Medulla oblongata (tissue), 1 donor: ENCODE measurements around the gene C6orf58.

Experiments
- DNase-seq: peaks from one replicate; pipeline ENCODE4 v3.0.0-alpha.2; 2015; ENCODE audit errors: extremely low spot score

Gene C6orf58

DNA sequence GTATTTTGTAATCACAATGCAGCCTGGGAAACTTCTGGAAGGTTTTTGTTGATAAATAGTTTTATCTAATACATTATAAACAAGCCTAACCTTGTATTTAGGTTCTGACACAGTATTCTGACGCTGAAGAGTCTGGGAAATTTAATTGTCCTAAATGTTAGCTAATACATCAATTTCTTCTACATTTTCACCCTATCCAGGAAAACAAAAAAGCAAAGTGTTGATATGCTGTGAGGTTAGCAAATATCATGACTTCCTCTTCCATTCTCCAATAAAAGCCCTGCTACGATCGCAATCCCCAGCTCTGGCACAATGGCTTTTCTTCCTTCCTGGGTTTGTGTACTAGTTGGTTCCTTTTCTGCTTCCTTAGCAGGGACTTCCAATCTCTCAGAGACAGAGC is at the start of gene C6orf58:
TSS of gene C6orf58 (plus strand) at position 301 of the 400 bp plus-strand sequence. CDS start at position 313, 12 bp downstream.
- DNase-seq, result no peak

DNA sequence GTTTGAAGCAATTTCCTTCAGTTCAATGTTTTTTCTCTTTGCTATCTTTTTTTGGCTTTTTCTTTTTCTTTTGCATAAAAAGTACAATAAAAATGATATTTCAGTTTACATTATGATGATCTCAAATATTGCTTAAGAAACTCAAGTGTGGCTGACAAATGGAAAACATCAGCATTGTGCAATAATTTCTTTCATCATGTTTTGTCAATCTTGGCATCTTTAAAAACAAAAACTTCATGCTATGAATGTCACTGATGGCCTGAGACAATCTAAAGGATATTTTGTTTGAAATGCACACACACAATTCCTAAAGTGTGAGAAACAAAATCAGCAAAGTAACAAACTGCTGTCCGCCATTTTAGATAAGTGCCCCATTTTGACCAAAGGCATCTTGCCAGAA is 44.0 kb upstream of the C6orf58 start:
- no peak for DNase-seq

DNA sequence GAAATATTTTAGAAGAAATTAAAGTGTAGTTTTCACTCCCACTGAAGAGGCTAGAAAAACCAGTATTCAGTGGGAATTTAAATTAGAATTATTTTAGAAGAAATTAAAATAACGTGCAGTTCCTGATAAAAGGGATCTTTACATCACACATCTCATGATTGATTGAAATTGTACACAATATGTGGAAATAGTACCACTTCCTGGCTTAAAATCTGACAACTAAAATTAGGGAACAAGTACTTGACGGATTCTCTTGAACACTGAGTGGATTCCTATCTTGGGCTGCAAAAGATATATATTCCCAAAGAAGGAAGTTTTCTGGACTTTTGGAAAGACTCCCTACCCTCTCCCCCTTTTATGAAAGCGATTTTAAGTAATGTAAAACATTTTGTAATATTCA is 43.2 kb upstream of the C6orf58 start:
- DNase-seq, result no peak

GRCh38 chr6:127538750-127539264 is 38.2 kb upstream of the C6orf58 start:
- no peak for DNase-seq

DNA sequence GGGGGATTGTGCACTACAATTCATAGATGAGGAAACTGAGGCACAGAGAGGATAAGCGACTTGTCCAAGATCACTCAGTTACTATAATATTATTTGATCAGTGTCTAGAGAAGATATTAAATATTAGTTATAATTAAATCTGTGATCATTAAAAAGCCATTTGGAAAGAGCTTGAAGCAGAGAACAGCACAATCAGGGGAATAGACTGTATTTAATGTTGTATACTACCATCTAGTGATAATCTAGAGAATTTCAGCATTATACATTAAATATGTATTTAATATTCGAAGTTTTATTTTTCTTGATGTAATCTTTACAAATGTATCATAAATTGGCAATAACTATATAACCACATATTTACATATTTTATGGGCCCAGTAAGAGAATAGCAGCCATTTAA is 37.7 kb upstream of the C6orf58 start:
- peak; percentile 17 for DNase-seq

GRCh38 chr6:127547215-127547614 is 29.8 kb upstream of the C6orf58 start:
- peak; percentile 7 for DNase-seq

- DNase-seq, result peak; percentile 7
These were observed 28.9 kb upstream of the C6orf58 start for GRCh38 chr6:127547904-127548649.

DNA sequence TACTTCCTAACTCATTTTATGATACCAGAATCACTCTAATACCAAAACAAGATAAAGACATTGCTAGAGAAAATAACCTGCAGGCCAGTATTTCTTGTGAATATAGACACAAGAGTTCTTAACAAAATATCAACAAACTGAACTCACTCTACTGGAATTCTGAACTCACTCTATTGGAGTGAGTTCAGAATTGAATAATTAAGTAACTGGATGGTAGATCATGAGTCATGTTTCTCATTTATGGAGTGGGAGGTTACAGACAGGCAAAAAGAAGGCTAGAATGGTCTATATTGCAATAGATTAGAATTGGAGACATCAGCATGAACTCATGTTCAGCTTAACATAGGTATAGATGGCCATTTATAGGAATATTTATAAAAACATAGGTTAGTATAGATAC is 26.6 kb upstream of the C6orf58 start:
- no peak for DNase-seq

DNA sequence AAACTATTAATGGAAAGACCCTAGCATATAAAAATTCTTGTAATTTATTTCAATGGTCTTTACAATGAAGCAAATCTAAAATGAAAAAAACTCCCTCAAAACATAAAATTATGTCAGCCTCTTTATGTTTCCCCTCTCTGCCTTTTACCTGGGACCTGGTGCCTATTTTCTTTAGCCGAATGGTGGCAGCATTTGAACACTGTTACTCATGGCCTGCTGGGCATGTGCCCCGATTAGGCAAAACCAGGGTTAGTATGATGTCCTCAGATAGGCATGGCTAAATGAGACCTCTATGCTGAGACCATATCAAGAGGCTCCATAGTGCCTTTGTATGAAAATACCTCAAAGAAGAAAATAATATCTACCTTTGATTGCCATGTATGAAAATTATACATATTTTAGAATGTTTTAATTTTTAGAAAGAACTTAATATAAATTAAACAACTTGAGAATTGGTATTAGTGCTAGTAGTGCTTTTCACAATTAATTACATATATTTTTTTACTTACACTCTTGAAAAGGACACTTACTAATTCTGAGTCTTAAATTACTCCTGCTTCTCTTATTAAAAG is 22.5 kb upstream of the C6orf58 start:
- peak; percentile 38 for DNase-seq

GRCh38 chr6:127561660-127562059 is 15.3 kb upstream of the C6orf58 start:
- DNase-seq, result no peak

- no peak for DNase-seq
These were observed 12.2 kb upstream of the C6orf58 start for GRCh38 chr6:127564761-127565160.

DNA sequence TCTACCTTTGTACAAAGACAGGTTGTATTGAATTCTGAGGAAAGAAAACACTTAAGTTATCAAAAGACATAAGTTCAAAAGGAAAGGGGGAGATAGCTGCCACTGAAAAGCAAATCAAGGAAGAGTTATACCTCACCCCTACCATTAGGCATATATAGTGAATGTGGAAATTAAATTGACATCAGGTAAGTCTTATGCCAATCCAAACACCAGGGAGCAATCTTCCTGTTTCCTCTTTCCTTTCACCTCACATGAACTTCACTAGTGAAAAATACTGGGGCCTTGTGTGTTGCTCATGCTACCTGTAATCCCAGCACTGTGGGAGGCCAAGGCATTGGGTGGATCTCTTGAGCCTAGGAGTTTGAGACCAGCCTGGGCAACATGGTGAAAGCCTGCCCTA is 10.9 kb upstream of the C6orf58 start:
- no peak for DNase-seq

DNA sequence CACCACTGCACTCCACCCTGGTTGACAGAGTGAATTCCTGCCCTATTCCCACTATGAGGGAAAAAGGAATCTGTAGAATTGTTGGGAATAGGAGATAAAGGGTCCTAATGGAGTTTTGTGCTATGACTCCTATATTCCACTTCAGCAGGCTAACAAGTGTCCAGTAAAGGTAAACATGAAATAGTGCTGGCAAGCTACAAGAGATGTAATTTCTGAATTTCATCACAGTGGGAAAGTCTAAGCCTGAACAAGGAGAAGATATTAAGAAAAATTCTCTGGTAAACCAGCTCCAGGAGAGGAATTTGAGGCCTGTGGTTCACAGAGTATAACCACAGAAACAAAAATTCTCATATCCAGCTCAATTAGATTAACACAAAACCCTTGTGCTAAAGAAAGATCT is 10.3 kb upstream of the C6orf58 start:
- DNase-seq, result no peak

- DNase-seq, result no peak
These were observed 9.5 kb upstream of the C6orf58 start for GRCh38 chr6:127567476-127567875.

DNA sequence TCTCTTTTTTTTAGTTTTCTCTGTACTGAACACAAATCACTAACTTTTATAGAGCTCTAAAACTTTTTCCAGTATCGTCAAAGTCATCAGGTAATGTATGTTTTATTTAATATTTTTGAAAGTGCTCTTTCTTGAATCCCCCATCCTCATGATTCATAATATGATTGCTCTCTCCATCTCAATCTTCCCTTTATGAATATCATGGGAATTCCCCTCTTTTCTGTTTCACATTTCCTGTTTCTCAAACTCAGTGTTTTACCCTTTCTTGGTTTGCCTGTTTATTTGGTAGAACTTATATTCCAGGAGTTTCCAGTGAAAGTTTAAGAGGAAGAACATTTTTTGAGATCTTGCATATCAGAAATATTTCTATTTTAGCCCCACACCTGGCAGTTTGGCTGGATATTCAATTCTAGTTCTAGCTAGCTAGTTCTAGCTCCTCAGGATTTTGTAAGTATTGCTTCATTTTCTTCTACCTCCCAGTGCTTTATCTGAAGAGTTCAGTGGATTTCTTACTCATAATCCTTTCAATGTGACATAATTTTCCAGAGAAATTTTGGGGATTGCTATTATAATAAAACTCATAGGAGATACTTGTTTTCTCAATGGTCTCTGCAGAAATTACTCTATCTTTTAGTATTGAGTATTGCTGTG is 6.1 kb upstream of the C6orf58 start:
- no peak for DNase-seq

DNA sequence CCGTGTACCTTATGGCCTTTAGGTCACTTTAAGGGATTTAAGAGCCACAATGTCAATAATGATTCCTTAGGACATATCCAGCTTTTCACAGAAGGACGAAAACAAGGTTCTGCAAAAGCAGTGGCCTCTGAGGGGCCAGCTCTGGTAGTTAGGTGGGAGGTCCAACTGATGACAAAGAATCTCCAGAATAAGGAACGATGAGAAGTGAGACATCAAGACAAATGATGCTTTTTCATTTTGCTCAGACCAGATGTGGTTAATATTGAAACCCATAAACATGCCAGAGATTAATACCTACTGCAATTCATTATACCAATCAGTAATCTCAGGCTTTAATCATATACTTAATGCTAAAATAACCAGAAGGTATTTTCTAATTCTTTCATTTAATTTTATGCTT is 1.9 kb downstream of the C6orf58 start:
- no peak for DNase-seq

GRCh38 chr6:127581576-127581975 is 4.6 kb downstream of the C6orf58 start:
- DNase-seq, result no peak

DNA sequence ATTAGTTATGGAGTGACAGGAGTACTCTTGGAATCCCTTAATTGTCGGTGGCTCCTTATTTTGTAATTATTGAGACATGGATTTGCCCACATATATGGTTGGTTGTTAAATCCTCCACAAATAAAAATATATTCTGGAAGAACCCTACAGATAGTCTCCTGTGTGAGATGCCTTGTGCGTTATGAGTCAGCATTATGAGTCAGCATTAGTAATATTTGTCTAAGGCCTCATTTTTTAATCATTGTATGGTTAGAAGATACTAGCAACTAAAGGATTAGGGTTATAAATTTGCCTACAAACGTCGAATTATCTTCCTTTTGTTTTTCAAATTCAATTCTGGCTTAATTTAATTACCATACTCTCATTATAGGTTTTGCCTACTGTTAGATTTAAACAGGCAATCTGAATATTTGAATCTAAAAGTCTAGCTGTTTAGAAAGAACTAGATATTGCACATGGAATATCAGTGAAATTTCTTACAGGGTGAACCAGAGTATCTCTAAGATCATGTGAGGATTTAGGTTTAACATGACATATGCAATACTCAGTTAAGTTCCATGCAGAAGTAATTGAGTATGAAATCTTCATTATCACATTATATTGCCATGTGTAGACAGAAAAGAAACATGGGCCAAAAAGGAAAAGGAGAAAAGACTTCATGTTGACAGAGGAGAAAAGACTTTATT is 5.9 kb downstream of the C6orf58 start:
- no peak for DNase-seq

DNA sequence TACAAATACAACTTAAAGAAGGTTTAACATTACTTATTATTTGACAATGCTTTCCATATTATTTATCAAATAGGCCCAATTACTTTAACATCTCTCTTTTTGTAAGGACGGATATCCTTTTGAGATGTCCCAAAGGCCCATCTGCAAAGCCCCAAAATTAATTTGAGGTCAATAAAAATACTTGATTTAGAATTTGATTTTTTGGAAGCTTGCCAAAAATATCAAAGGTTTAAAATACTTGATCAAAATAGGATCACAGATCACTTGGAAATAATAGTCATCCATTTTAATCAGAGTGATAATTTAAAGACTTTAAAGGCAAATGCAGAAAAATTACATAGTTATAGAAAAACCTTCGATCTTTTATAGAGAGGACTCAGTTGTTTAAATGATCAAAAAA is 8.1 kb downstream of the C6orf58 start:
- no peak for DNase-seq

- no peak for DNase-seq
These were observed 9.4 kb downstream of the C6orf58 start for GRCh38 chr6:127586372-127586771.

- no peak for DNase-seq
These were observed 10.9 kb downstream of the C6orf58 start for GRCh38 chr6:127587875-127588274.

DNA sequence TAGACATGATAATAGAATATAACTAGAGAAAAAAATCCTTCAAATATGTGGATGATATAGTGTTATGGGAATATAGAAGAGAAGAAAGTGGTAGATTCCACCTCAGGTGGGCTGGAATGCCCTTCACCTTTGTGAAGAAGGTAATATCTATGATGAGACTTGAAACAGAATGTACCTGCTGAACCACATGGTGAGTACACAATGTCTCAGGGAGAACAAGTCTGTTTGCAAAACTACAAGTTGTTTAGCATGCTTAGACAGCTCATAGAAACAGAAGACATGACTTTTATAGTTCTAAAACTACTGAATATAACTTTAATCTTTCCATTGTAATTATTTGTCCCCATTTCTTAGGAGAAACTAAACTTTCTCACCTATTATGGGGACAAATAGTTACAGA is 12.2 kb downstream of the C6orf58 start:
- no peak for DNase-seq
